OCI-M2 (cell line): ENCODE data around the gene RRP1B.

Experiments
- DNase-seq: peaks from one replicate; lab custom pipeline; 2025; ENCODE audit not compliant: unreplicated experiment; lab: John Stamatoyannopoulos, UW

RRP1B gene

GRCh38 chr21:43740497-43741156 is 81.3 kb downstream of the RRP1B start:
- no peak for DNase-seq

- no peak for DNase-seq
Measured at GRCh38 chr21:43741423-43742096, 82.2 kb downstream of the RRP1B start.

GRCh38 chr21:43743947-43744346 is 84.6 kb downstream of the RRP1B start:
- DNase-seq: no peak

- no peak for DNase-seq
Measured at GRCh38 chr21:43744725-43745124, 85.4 kb downstream of the RRP1B start.
